ENCODE results near the gene BLVRB. TPM values are rescaled to one million over a fixed set of nuclear protein-coding genes. Genes with fewer than 3 reads are reported as not detected.

The BLVRB gene
- total and polyA plus RNA-seq, 2 of the 8 experiments (the other 6 are each of a cell fraction or from before 2014, with no cell fraction given): 28.7 to 182 TPM

DNA sequence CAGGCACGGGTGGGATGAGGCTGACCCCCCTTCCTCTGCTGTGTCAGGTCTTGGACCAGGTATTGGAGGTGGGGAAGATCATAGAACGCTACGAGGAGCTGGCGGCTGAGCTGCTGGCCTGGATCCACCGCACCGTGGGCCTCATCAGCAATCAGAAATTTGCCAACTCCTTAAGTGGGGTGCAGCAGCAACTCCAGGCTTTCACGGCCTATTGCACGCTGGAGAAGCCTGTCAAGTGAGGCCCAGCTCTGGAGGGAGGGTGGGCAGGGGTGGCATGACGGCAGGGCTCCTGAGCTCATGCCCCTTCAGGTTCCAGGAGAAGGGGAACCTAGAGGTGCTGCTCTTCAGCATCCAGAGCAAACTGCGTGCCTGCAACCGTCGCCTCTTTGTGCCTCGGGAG lies 36.5 kb upstream of the BLVRB start:
- H2BK20ac ChIP-seq (ENCODE audit: low read length): no peak overlapping the region
- no peak overlapping the region for H4K5ac ChIP-seq (ENCODE audit: insufficient read length, low read depth, low read length)
- H3K56ac ChIP-seq (replicated peaks; ENCODE audit: insufficient read length, low read depth, low read length): no peak overlapping the region
- DNase-seq (ENCODE audit: low read depth in 1 of 2, low spot score in 2 of 2) (no peak), FAIRE-seq (no peak)
- no peak overlapping the region for H3K23ac ChIP-seq (ENCODE audit: insufficient read length)
- H2AK5ac ChIP-seq (ENCODE audit: low read depth, low read length): no peak overlapping the region
- no peaks in the 10 kb centered on the region for H4K20me1 ChIP-seq (replicated peaks in 1 of 2; ENCODE audit: control insufficient read depth in 1 of 2, insufficient read depth in 2 of 2, low read length in 2 of 2)
- no peaks in the 10 kb centered on the region; the same call in 1 of the 2 replicates for H3K23me2 ChIP-seq (ENCODE audit: low read depth, low read length)
- H3K14ac ChIP-seq (ENCODE audit: insufficient read length): no peak overlapping the region
- no peaks in the 10 kb centered on the region for H3K4me1 ChIP-seq (replicated peaks in 1 of 4; ENCODE audit: control insufficient read depth in 3 of 4, insufficient read depth in 4 of 4, low read length in 3 of 4)
- no peak overlapping the region for H3K4me2 ChIP-seq (ENCODE audit: insufficient read depth in 1 of 2, low read depth in 2 of 2, low read length in 2 of 2)
- H2BK120ac ChIP-seq (replicated peaks; ENCODE audit: low read depth, low read length): no peak overlapping the region
- no peak overlapping the region for H2BK15ac ChIP-seq (ENCODE audit: low read length)
- H2AFZ ChIP-seq (ENCODE audit: low read length): no peak overlapping the region
- H3K27me3 ChIP-seq (replicated peaks in 1 of 4; ENCODE audit: control insufficient read depth in 3 of 4, extremely low read depth in 1 of 4, insufficient read depth in 3 of 4, low read length in 3 of 4): peaks cover 0 to 9% (median 3%) of the 10 kb centered on the region in 4 experiments; a peak in 3 of 7 replicates
- no peak overlapping the region; the same call in 1 of the 2 replicates for H4K8ac ChIP-seq (ENCODE audit: extremely low read depth, insufficient read depth, low read length)
- H3K79me1 ChIP-seq (ENCODE audit: low read depth, low read length): no peaks in the 10 kb centered on the region
- ChIA-PET POLR2A (ENCODE audit: partially characterized antibody) (no interaction called here), CTCF (ENCODE audit: partially characterized antibody) (interaction anchor here (0.6 to 3.7 kb wide), 9 partner anchors 11 to 185 kb away, joined by 3 to 18 read pairs (median 6); partner anchors contain the start of gene BLVRB)
- WGBS, 2 experiments (ENCODE audit: extremely low coverage in 1 of 2, insufficient coverage in 1 of 2, insufficient read length in 1 of 2, insufficient replicate concordance in 2 of 2, low coverage in 1 of 2, low lambda C conversion rate in 2 of 2, missing lambda C conversion rate in 1 of 2): 97% methylated on average over 12 of the region's 13 CpGs; no CpG with 5 or more reads in 1 of the 2 experiments
- H4K91ac ChIP-seq (replicated peaks; ENCODE audit: insufficient read length, low read length): no peak overlapping the region
- no peaks in the 10 kb centered on the region for H3K36me3 ChIP-seq (ENCODE audit: control insufficient read depth in 2 of 4, insufficient read depth in 4 of 4, low read length in 3 of 4)
- H2BK12ac ChIP-seq (ENCODE audit: low read depth, low read length): no peak overlapping the region
- no peaks in the 10 kb centered on the region for H3K9me3 ChIP-seq (ENCODE audit: insufficient read depth in 2 of 2, low read depth in 1 of 2, low read length in 1 of 2)
- no peak overlapping the region for H3K4me3 ChIP-seq (ENCODE audit: extremely low read depth in 1 of 4, insufficient read depth in 2 of 4, low read depth in 3 of 4, low read length in 4 of 4)
- H3K18ac ChIP-seq (ENCODE audit: extremely low read depth, low read length): no peak overlapping the region
- H3K79me2 ChIP-seq (ENCODE audit: control insufficient read depth in 1 of 2, insufficient read depth in 2 of 2, low read length in 2 of 2): no peaks in the 10 kb centered on the region
- no peak overlapping the region for H3K27ac ChIP-seq (ENCODE audit: low read depth, low read length)
- no peak overlapping the region for H3K9ac ChIP-seq (replicated peaks in 1 of 4; ENCODE audit: extremely low read depth in 1 of 4, low read depth in 3 of 4, low read length in 3 of 4)
- no peak overlapping the region for H3K4ac ChIP-seq (replicated peaks; ENCODE audit: insufficient read length, low read depth, low read length)
- TF ChIP-seq TBP (IDR thresholded peaks at IDR 0.05; ENCODE audit: low read depth, low read length): no peak
- TF ChIP-seq TAF7 (optimal IDR thresholded peaks at IDR 0.05; ENCODE audit: borderline replicate concordance, low read depth, low read length): no peak
- no peak for TF ChIP-seq POU5F1 (IDR thresholded peaks at IDR 0.05; ENCODE audit: low read depth, low read length)
- no peak for TF ChIP-seq CBX8 (IDR thresholded peaks at IDR 0.05; ENCODE audit: borderline replicate concordance, low read depth, low read length)
- TF ChIP-seq TAF1 (IDR thresholded peaks at IDR 0.05; ENCODE audit: low read depth, low read length): no peak
- no peak for TF ChIP-seq GABPA (IDR thresholded peaks at IDR 0.05; ENCODE audit: borderline replicate concordance, insufficient read depth, low read length)
- TF ChIP-seq JUN (IDR thresholded peaks at IDR 0.05; ENCODE audit: low read depth, low read length): no peak
- no peak for TF ChIP-seq KDM1A (IDR thresholded peaks at IDR 0.05; ENCODE audit: borderline replicate concordance, low read length)
- TF ChIP-seq NANOG (IDR thresholded peaks at IDR 0.05; ENCODE audit: insufficient read depth, low read depth, low read length, poor library complexity, severe bottlenecking): no peak
- TF ChIP-seq BACH1 (IDR thresholded peaks at IDR 0.05; ENCODE audit: low read length): no peak
- TF ChIP-seq EGR1 (IDR thresholded peaks at IDR 0.05; ENCODE audit: borderline replicate concordance, low read depth, low read length): no peak
- no peak for TF ChIP-seq SP1 (IDR thresholded peaks at IDR 0.05; ENCODE audit: low read depth, low read length)
- TF ChIP-seq RFX5 (IDR thresholded peaks at IDR 0.05; ENCODE audit: borderline replicate concordance, low read depth, low read length): no peak
- TF ChIP-seq HDAC6 (IDR thresholded peaks at IDR 0.05; ENCODE audit: low read depth, low read length): no peak
- no peak overlapping the region for H2BK5ac ChIP-seq (ENCODE audit: low read depth, low read length)

All from H1 (cell line).